ENCODE data around the gene BACE1.

Gene BACE1

GRCh38 chr11:117345039-117345438 is 29.0 kb upstream of the BACE1 start:
- TF ChIP-seq EZH2phosphoT487 (IDR thresholded peaks at IDR 0.05; ENCODE audit: low read depth), result no peak
- no peak for TF ChIP-seq CTCF (IDR thresholded peaks at IDR 0.05; ENCODE audit: low read depth, low read length)
- Histone ChIP-seq H3K4me2 (ENCODE audit: low read length) (no peak overlapping the region), H3K27ac (ENCODE audit: low read length) (no peak overlapping the region), H3K27me3 (ENCODE audit: low read depth, low read length) (no peaks in the 10 kb centered on the region), H3K4me1 (ENCODE audit: low read length) (no peaks in the 10 kb centered on the region), H3K36me3 (replicated peaks; ENCODE audit: low read depth, low read length) (peaks cover 15% of the 10 kb centered on the region), H3K9ac (ENCODE audit: low read length) (no peak overlapping the region), H4K20me1 (ENCODE audit: insufficient read depth, low read length) (no peaks in the 10 kb centered on the region), H2AFZ (ENCODE audit: low read depth, low read length) (no peak overlapping the region), H3K4me3 (ENCODE audit: low read length) (no peak overlapping the region), H3K9me3 (ENCODE audit: insufficient read depth, low read length) (no peaks in the 10 kb centered on the region), H3K79me2 (ENCODE audit: low read length) (no peaks in the 10 kb centered on the region)

GRCh38 chr11:117337076-117337475 is 21.0 kb upstream of the BACE1 start:
- Histone ChIP-seq H3K27ac (ENCODE audit: low read length) (no peak overlapping the region), H3K4me3 (ENCODE audit: low read length) (no peak overlapping the region), H2AFZ (ENCODE audit: low read depth, low read length) (no peak overlapping the region)

GRCh38 chr11:117335399-117335798 is 19.3 kb upstream of the BACE1 start:
- Histone ChIP-seq H3K36me3 (replicated peaks; ENCODE audit: low read depth, low read length) (peaks cover 8% of the 10 kb centered on the region), H3K9ac (ENCODE audit: low read length) (no peak overlapping the region), H3K79me2 (ENCODE audit: low read length) (no peaks in the 10 kb centered on the region), H3K4me3 (ENCODE audit: low read length) (no peak overlapping the region), H3K4me2 (ENCODE audit: low read length) (no peak overlapping the region), H2AFZ (ENCODE audit: low read depth, low read length) (no peak overlapping the region), H3K27ac (ENCODE audit: low read length) (no peak overlapping the region), H3K9me3 (ENCODE audit: insufficient read depth, low read length) (no peaks in the 10 kb centered on the region), H4K20me1 (ENCODE audit: insufficient read depth, low read length) (no peaks in the 10 kb centered on the region), H3K27me3 (ENCODE audit: low read depth, low read length) (no peaks in the 10 kb centered on the region), H3K4me1 (ENCODE audit: low read length) (no peaks in the 10 kb centered on the region)
- no peak for TF ChIP-seq EZH2phosphoT487 (IDR thresholded peaks at IDR 0.05; ENCODE audit: low read depth)
- TF ChIP-seq CTCF (IDR thresholded peaks at IDR 0.05; ENCODE audit: low read depth, low read length), result no peak

More at GRCh38 chr11:117337076-117337475, 21.0 kb upstream of the BACE1 start:
- no peaks in the 10 kb centered on the region for H3K9me3 ChIP-seq (ENCODE audit: insufficient read depth, low read length)
- H3K9ac ChIP-seq (ENCODE audit: low read length), result no peak overlapping the region
- no peaks in the 10 kb centered on the region for H4K20me1 ChIP-seq (ENCODE audit: insufficient read depth, low read length)
- no peaks in the 10 kb centered on the region for H3K27me3 ChIP-seq (ENCODE audit: low read depth, low read length)
- H3K4me1 ChIP-seq (ENCODE audit: low read length), result no peaks in the 10 kb centered on the region
- no peak overlapping the region for H3K4me2 ChIP-seq (ENCODE audit: low read length)
- TF ChIP-seq CTCF (IDR thresholded peaks at IDR 0.05; ENCODE audit: low read depth, low read length), result no peak
- TF ChIP-seq EZH2phosphoT487 (IDR thresholded peaks at IDR 0.05; ENCODE audit: low read depth), result no peak
- no peaks in the 10 kb centered on the region for H3K79me2 ChIP-seq (ENCODE audit: low read length)
- H3K36me3 ChIP-seq (replicated peaks; ENCODE audit: low read depth, low read length), result peaks cover 14% of the 10 kb centered on the region

- H3K9ac ChIP-seq (ENCODE audit: low read length), result no peak overlapping the region
- no peak overlapping the region for H3K27ac ChIP-seq (ENCODE audit: low read length)
- no peaks in the 10 kb centered on the region for H3K9me3 ChIP-seq (ENCODE audit: insufficient read depth, low read length)
- no peak overlapping the region for H3K4me3 ChIP-seq (ENCODE audit: low read length)
- no peak overlapping the region for H3K4me2 ChIP-seq (ENCODE audit: low read length)
- TF ChIP-seq CTCF (IDR thresholded peaks at IDR 0.05; ENCODE audit: low read depth, low read length) (no peak), EZH2phosphoT487 (IDR thresholded peaks at IDR 0.05; ENCODE audit: low read depth) (no peak)
- H4K20me1 ChIP-seq (ENCODE audit: insufficient read depth, low read length), result no peaks in the 10 kb centered on the region
- peaks cover 5% of the 10 kb centered on the region for H3K36me3 ChIP-seq (replicated peaks; ENCODE audit: low read depth, low read length)
- no peaks in the 10 kb centered on the region; the same call in 1 of the 2 replicates for H3K79me2 ChIP-seq (ENCODE audit: low read length)
- no peaks in the 10 kb centered on the region for H3K27me3 ChIP-seq (ENCODE audit: low read depth, low read length)
- H2AFZ ChIP-seq (ENCODE audit: low read depth, low read length), result no peak overlapping the region
- H3K4me1 ChIP-seq (ENCODE audit: low read length), result no peaks in the 10 kb centered on the region
Observed at GRCh38 chr11:117334896-117335295, 18.8 kb upstream of the BACE1 start.
